ENCODE data around the gene RNH1. TPM values are rescaled to one million over a fixed set of nuclear protein-coding genes. Genes with fewer than 3 reads are reported as not detected.

The RNH1 gene
- total RNA-seq, 2 experiments from 2014 or later: 101 to 102 TPM

DNA sequence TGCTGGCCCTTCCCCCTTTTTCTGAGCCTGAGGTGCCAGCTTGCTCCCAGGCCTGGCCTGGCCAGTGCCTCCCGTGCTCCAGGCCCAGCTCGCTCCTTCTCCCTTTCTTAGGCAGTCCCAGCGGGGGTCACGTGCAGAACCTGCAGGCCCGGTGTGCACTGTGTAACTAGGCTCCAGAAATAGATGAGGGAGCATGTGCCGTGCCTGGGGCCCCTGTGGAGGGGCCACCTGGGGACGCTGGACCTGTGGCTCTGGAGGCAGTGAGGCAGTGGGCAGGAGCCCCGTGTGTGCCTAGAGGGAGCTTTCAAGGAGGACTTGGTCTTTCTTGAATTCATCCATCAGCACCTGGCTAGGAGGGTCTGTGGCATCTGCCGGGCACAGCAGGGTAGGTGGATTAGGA lies 45.4 kb downstream of the RNH1 start:
- H3K9me3 Mint-ChIP-seq: no peaks in the 10 kb centered on the region
- intact Hi-C loops (cut with micrococcal nuclease): no loop called here
- H3K27me3 Mint-ChIP-seq (ENCODE audit: low read depth): no peaks in the 10 kb centered on the region
- H3K4me3 Mint-ChIP-seq: no peak overlapping the region
- H3K27ac Mint-ChIP-seq: no peak overlapping the region
- peaks cover 11% of the 10 kb centered on the region for H3K36me3 Mint-ChIP-seq (ENCODE audit: low read depth)
- DNase-seq: no peak
- H3K4me1 Mint-ChIP-seq (ENCODE audit: low read depth): peaks cover 14% of the 10 kb centered on the region
- CTCF ChIA-PET: no interaction called here

DNA sequence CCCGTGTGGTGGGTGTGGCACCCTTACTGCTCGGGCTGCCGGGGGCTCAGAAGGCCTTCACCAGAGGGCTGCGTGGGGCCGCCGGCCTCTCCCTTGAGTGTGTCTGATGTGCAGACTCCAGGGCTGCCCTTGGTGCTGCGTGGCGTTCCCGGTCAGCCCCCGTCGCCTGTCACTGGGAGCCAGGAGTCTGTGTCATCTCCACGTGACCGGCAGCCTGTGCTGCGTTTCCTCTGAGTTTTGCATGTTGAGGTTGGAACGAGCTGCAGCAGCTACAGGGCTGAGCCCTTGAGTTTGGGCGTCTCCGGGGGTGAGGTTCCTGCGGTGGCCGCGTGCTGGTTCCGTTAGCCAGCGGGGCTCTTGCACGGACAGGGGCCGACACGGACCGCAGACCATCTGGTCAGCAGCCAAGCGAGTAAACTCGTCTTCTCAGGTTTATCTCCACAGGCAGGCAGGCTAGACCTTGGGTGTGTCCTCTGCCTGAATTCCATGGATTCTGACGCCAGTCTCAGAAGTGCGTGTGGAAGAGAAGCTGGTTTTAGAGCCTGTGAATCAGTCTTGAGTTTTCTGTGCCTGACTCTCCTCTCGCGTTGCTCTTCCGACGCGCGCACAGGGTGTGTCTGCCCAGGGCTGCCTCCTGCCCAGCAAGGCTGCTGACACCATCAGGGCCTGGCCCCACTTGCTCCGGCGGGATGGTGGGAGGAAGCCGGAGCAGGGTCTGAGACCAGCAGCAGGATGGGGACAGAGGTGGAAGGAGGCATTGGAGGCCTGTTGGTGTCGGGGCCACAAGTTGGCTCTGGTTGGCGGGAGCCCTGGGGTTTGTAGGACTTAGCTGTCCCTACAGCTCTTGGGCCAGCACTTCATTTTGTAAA lies 46.5 kb downstream of the RNH1 start:
- no peaks in the 10 kb centered on the region for H3K9me3 Mint-ChIP-seq
- H3K4me3 Mint-ChIP-seq: no peak overlapping the region
- DNase-seq: no peak
- no peaks in the 10 kb centered on the region for H3K27me3 Mint-ChIP-seq (ENCODE audit: low read depth)
- CTCF ChIA-PET: no interaction called here
- peaks cover 8% of the 10 kb centered on the region for H3K36me3 Mint-ChIP-seq (ENCODE audit: low read depth)
- intact Hi-C loops (cut with micrococcal nuclease): no loop called here
- H3K4me1 Mint-ChIP-seq (ENCODE audit: low read depth): peaks cover 22% of the 10 kb centered on the region
- H3K27ac Mint-ChIP-seq: no peak overlapping the region

DNA sequence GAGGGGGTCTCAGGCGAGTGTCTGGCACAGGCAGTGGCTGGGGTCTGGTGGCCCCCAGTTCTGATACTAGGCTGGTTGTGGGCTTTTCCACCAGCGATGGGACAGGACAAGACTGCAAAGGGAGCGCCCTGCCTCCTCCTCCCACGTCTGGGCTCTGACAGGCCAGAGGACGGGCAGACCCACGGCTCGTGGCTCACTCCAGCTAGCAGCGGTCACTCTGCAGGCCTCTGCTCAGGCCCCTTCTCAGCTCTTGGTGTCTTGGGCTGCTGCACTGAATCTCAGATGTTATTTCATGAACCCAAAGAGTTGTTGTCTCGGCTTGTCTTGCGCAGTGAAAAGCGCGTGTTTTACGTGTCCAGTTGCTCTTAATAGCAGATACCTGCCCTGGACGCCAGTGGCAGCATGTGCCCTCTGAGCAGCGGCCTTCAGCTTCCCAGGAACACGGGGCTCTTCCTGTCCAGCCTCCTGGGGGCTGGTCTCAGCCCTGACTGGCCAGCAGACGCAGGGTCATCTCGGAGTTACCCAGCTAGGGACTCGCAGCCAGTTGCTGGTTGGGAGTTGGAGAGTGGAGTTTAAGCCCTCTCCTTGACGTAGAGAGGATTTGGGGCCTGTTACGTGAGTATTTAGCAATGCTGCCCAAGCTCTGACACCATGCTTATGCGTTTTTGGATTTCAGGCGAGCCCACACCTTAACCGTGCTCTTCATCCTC lies 47.4 kb downstream of the RNH1 start:
- intact Hi-C loops (cut with micrococcal nuclease): no loop called here
- no peaks in the 10 kb centered on the region for H3K27me3 Mint-ChIP-seq (ENCODE audit: low read depth)
- H3K4me3 Mint-ChIP-seq: no peak overlapping the region
- peaks cover 10% of the 10 kb centered on the region for H3K36me3 Mint-ChIP-seq (ENCODE audit: low read depth)
- DNase-seq: no peak
- H3K9me3 Mint-ChIP-seq: no peaks in the 10 kb centered on the region
- H3K4me1 Mint-ChIP-seq (ENCODE audit: low read depth): peaks cover 24% of the 10 kb centered on the region
- CTCF ChIA-PET: no interaction called here
- H3K27ac Mint-ChIP-seq: no peak overlapping the region

DNA sequence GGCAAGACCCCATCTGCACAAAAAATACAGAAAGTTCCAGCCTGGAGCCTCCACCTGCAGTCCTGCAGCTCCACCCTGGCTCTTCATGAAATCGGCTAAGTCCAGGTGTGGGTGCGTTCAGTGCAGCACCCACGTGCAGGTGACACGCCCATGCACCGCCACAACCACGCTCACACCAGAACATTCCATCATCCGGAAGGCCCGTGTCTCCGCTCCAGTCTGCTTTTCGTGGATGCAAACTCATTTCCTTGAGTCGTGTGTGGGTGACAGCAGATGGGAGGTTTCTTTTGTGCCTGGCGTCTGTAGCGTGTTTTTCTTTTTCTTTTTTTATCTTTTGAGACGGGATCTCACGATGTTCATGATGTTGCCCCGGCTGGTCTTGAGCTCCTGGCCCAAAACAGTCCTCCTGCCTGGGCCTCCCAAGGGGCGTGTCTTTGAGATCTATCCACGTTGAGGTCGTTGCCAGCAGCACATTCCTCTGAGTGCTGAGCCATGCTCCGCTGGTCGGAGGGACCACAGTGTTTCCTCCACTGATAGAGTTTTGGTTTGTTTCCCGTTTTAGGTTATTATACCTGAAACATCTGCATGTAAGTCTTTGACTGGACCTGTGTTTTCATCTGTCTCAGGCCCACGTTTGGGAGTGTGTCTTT lies 49.8 kb downstream of the RNH1 start:
- peak; percentile 23 for DNase-seq
- Mint-ChIP-seq H3K4me3 (peak overlapping the region; percentile 6), H3K27ac (peak overlapping the region; percentile 86), H3K36me3 (ENCODE audit: low read depth) (peaks cover 12% of the 10 kb centered on the region), H3K4me1 (ENCODE audit: low read depth) (peaks cover 26% of the 10 kb centered on the region), H3K9me3 (no peaks in the 10 kb centered on the region), H3K27me3 (ENCODE audit: low read depth) (no peaks in the 10 kb centered on the region)
- CTCF ChIA-PET: interaction anchor here (1.5 kb wide), 1 partner anchor 62 kb away, joined by 4 read pairs; no protein-coding TSS in a partner anchor
- intact Hi-C loops (cut with micrococcal nuclease): no loop called here

DNA sequence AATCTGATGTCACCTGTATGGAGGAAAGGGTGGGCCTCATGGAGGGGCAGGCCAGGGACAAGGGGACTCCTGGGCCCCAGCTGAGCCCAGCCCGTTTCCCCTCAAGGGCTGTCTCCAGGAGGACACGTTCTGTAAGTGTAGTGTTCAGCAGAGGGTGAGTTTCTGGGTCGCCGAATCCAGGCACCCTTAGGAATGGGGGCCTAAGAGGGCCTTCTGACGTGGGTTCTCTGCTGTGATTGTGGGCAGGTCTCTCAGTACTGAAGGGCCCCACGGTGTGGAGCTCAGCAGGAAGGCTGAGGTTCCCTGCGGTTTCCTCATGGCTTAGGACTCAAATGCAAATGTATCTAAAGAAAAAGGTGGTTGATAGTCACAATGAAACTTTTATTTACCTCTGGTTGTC lies 50.5 kb downstream of the RNH1 start:
- Mint-ChIP-seq H3K27me3 (ENCODE audit: low read depth) (no peaks in the 10 kb centered on the region), H3K4me3 (peak overlapping the region; percentile 6), H3K9me3 (no peaks in the 10 kb centered on the region), H3K27ac (peak overlapping the region; percentile 86), H3K4me1 (ENCODE audit: low read depth) (peaks cover 30% of the 10 kb centered on the region), H3K36me3 (ENCODE audit: low read depth) (peaks cover 10% of the 10 kb centered on the region)
- CTCF ChIA-PET: interaction anchor here (1.5 kb wide), 1 partner anchor 63 kb away, joined by 4 read pairs; no protein-coding TSS in a partner anchor
- peak; percentile 65 for DNase-seq
- intact Hi-C loops (cut with micrococcal nuclease): no loop called here

DNA sequence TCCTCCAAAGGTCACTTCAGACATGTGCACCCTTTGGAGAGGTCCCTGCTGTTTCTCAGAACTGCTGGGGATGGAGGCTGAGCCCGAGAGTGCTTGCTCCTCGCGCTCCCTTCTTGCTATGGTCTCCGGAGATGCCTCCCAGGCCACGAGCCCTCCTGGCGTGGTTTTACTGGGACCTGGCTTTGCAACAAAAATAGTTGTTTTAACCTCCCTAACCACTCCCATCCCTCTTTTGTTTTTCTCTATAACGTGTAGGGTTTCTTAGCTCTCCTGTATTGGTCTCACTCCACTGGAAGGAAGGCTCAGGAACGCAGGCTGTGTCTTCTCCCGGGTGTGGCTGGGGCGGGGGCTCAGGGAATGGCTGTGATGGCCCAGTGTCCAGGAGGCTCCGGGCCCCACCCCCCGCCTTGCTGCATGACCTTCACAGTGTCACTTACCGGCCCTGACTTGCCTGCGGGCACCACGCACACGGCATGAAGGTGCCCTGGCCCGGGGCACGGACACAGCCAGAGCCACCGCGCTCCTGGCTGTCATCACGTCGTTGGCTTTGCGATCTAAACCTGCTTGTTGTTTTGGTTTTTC lies 51.4 kb downstream of the RNH1 start:
- Mint-ChIP-seq H3K4me1 (ENCODE audit: low read depth) (peaks cover 38% of the 10 kb centered on the region), H3K4me3 (no peak overlapping the region), H3K9me3 (no peaks in the 10 kb centered on the region), H3K27ac (no peak overlapping the region), H3K27me3 (ENCODE audit: low read depth) (no peaks in the 10 kb centered on the region), H3K36me3 (ENCODE audit: low read depth) (peaks cover 11% of the 10 kb centered on the region)
- intact Hi-C loops (cut with micrococcal nuclease): no loop called here
- CTCF ChIA-PET: interaction anchor here (0.6 to 1.5 kb wide), 2 partner anchors 64 to 223 kb away, joined by 3 to 4 read pairs; no protein-coding TSS in a partner anchor
- DNase-seq: no peak

DNA sequence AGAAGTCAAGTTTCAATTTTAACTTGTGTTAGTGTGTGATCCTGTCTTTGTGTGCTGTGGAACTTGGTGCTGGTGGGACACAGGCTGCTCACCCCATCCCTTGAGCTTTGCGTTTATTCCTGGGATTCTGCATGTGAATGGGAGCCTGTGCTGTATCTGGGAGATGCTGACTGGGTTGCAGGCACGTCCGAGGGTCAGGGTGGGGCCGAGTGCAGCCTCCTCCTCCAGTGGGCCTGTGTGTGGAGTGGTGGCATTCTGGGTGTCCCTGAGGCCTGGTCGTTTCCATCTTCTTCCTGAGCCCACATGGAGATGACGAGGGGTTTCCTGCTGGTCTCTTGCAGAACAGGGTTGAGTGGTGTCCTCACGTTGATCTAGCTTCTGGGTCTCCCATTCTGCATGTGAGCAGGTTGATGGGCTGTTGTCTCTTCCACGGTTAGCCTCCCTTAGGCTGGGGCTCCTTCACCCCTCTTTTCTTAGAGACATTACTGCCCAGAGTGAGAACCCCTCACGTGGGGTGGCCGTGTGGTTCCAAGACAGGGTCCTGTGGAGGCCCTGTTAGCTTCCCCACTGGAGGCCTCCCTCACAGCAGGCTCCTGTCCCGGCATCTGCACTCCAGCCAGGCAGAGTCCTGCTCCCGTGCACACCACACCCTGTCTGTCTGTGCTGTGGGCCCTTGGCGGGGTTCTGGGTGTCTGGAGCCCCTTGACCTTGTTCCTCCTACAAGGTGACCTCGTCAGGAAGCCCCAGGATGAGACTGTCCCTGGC lies 52.1 kb downstream of the RNH1 start:
- CTCF ChIA-PET: interaction anchor here (1.3 kb wide), 1 partner anchor 63 kb away, joined by 3 read pairs; no protein-coding TSS in a partner anchor
- H3K4me1 Mint-ChIP-seq (ENCODE audit: low read depth): peaks cover 38% of the 10 kb centered on the region
- H3K27me3 Mint-ChIP-seq (ENCODE audit: low read depth): no peaks in the 10 kb centered on the region
- H3K4me3 Mint-ChIP-seq: no peak overlapping the region
- DNase-seq: no peak
- H3K9me3 Mint-ChIP-seq: no peaks in the 10 kb centered on the region
- intact Hi-C loops (cut with micrococcal nuclease): loop anchor here (5.0 kb wide), 2 partner anchors 98 to 352 kb away; partner anchors contain the start of genes PIDD1 and RPLP2
- peaks cover 11% of the 10 kb centered on the region for H3K36me3 Mint-ChIP-seq (ENCODE audit: low read depth)
- H3K27ac Mint-ChIP-seq: no peak overlapping the region

DNA sequence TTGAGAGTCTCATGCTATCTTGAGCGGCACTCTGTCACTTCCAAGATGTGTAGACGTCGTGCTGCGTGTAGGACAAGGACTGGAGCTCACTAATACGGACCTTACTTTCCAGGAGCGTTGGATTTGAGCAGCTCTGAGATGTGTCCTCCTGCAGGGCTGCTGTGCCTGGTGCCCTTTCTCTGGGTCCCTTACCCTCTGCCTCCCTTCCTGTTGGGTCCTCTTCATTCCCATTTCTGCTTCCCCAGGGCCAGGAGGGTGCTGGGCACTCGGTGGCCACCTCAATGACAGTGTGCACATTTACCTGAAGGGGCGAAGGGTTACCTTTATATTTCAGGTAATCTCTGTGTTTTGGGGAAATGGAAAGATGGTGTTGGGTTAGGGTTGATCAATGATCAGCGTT lies 53.0 kb downstream of the RNH1 start:
- intact Hi-C loops (cut with micrococcal nuclease): loop anchor here (5.0 kb wide), 2 partner anchors 97 to 353 kb away; partner anchors contain the start of genes PIDD1 and RPLP2
- peaks cover 44% of the 10 kb centered on the region for H3K4me1 Mint-ChIP-seq (ENCODE audit: low read depth)
- CTCF ChIA-PET: interaction anchor here (1.2 to 1.3 kb wide), 2 partner anchors 24 to 64 kb away, joined by 3 read pairs; no protein-coding TSS in a partner anchor
- H3K9me3 Mint-ChIP-seq: no peaks in the 10 kb centered on the region
- peaks cover 11% of the 10 kb centered on the region for H3K36me3 Mint-ChIP-seq (ENCODE audit: low read depth)
- H3K4me3 Mint-ChIP-seq: no peak overlapping the region
- H3K27ac Mint-ChIP-seq: no peak overlapping the region
- H3K27me3 Mint-ChIP-seq (ENCODE audit: low read depth): no peaks in the 10 kb centered on the region
- DNase-seq: no peak

DNA sequence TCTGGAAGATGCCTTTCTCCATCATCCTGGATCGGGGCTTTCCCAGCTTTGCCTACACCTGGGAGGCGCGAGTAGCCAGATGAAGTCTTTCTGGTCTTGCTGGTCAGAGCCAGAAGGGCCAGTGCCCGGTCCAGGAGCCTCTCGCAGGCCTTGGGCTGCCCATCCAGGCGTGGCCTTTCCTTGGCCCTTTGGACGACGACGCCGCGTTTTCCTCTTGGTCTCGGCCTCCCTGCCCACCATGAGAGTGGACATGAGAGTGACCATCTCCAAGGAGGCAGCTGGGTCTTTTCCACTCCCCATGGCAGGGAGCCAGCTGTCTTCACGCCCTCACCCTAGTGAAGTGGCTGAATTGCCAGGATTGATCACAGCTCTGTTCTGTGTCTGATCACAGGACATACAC lies 53.5 kb downstream of the RNH1 start:
- CTCF ChIA-PET: interaction anchor here (1.2 to 1.3 kb wide), 3 partner anchors 10 to 64 kb away, joined by 3 to 4 read pairs (median 3); no protein-coding TSS in a partner anchor
- Mint-ChIP-seq H3K4me1 (ENCODE audit: low read depth) (peaks cover 48% of the 10 kb centered on the region), H3K36me3 (ENCODE audit: low read depth) (peaks cover 11% of the 10 kb centered on the region), H3K4me3 (no peak overlapping the region), H3K9me3 (no peaks in the 10 kb centered on the region), H3K27me3 (ENCODE audit: low read depth) (no peaks in the 10 kb centered on the region), H3K27ac (no peak overlapping the region)
- intact Hi-C loops (cut with micrococcal nuclease): loop anchor here (5.0 kb wide), 2 partner anchors 96 to 354 kb away; partner anchors contain the start of genes PIDD1 and RPLP2
- no peak for DNase-seq

DNA sequence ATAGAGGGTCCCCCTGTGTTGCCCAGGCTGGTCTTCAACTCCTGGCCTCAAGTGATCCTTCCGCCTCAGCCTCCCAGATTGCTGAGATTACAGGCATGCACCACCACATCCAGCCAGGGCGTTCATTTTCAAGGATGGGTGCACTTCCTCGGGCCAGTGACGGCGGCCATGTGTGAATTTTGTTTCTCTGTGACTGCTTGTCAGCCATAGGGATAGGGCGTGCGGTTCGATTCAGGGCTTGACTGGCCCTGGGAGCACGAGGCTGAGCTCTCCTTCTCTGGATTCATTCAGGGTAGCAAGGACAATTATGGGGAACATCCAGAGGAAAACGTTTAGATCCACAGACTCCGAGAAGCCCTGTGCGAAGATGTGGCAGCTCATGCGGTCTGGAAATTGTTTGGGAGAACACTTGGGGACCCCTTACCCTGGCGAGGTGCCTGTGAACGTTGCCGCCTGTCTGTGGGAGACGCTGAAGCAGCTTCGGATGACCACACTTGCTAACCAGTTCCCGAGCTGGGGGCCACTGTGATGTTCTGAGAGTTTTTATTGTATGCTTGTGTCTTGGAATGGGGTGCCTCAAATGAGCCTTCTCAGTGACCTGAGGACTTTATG lies 54.0 kb downstream of the RNH1 start:
- Mint-ChIP-seq H3K27me3 (ENCODE audit: low read depth) (no peaks in the 10 kb centered on the region), H3K4me1 (ENCODE audit: low read depth) (peaks cover 48% of the 10 kb centered on the region), H3K27ac (no peak overlapping the region), H3K36me3 (ENCODE audit: low read depth) (peaks cover 11% of the 10 kb centered on the region), H3K9me3 (no peaks in the 10 kb centered on the region), H3K4me3 (no peak overlapping the region)
- no peak for DNase-seq
- CTCF ChIA-PET: interaction anchor here (1.2 to 1.3 kb wide), 2 partner anchors 11 to 23 kb away, joined by 3 to 4 read pairs; no protein-coding TSS in a partner anchor
- intact Hi-C loops (cut with micrococcal nuclease): loop anchor here (5.0 kb wide), 2 partner anchors 96 to 354 kb away; partner anchors contain the start of genes PIDD1 and RPLP2

Measured in activated naive CD4-positive, alpha-beta T cell treated with anti-CD3 and anti-CD28 coated beads for 36 hours (primary cell).